Testis (tissue), 2 donors: ENCODE results near the gene BNIP2.

ENCODE experiments used
- POLR2A ChIP-seq: fragments of 450-650 bp; IDR thresholded peaks from one replicate; pipeline ENCODE4 v1.6.1; 2017; ENCODE audit warnings: antibody characterized with exemption, mild to moderate bottlenecking, moderate library complexity
- TF ChIP-seq, protein P1 (sequence below), 3 experiments: fragments of 450-650 bp in 2 of 3; fragments of 200-600 bp in 1 of 3; sonication (generic) in 1 of 3; IDR thresholded peaks; one replicate each; pipeline ENCODE4 v1.5.1; 2016 to 2019; ENCODE audit warnings: antibody characterized with exemption in 3 of 3, mild to moderate bottlenecking in 2 of 3, moderate library complexity in 1 of 3

DNA sequence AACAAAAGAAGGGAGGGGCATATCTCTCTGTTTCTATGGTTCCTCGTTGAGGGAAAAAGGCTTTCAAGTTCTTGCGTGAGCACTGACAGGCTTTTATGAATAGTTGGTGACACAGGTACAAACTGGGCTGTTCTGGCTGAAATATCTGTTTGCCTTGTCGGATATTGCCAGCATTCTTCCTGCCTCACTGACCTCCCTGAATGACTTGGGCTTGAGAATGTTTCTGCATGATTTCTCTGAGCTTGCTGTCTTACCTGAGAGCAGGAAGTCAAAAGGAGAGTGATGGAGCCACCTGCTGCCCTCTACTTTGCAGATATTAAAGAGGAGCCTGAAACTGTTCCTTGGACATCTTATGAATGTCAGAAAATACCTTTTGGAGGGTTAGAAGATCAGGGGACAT lies 72.7 kb downstream of the BNIP2 start:
- TF ChIP-seq, protein P1, sequence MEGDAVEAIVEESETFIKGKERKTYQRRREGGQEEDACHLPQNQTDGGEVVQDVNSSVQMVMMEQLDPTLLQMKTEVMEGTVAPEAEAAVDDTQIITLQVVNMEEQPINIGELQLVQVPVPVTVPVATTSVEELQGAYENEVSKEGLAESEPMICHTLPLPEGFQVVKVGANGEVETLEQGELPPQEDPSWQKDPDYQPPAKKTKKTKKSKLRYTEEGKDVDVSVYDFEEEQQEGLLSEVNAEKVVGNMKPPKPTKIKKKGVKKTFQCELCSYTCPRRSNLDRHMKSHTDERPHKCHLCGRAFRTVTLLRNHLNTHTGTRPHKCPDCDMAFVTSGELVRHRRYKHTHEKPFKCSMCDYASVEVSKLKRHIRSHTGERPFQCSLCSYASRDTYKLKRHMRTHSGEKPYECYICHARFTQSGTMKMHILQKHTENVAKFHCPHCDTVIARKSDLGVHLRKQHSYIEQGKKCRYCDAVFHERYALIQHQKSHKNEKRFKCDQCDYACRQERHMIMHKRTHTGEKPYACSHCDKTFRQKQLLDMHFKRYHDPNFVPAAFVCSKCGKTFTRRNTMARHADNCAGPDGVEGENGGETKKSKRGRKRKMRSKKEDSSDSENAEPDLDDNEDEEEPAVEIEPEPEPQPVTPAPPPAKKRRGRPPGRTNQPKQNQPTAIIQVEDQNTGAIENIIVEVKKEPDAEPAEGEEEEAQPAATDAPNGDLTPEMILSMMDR (IDR thresholded peaks at IDR 0.05): no peak
- no peak for TF ChIP-seq POLR2A
